Fibroblast of lung (primary cell): ENCODE results near the gene KLHL29.

ENCODE experiments used
- CTCF ChIP-seq, 2 donors: IDR thresholded peaks in 1 of 2; conservative IDR thresholded peaks in 1 of 2; 1 replicate in 1 of 2; 2 replicates in 1 of 2; pipeline ENCODE4 v1.5.1; 2011 to 2012; ENCODE audit warnings: low read length in 2 of 2, control low read depth in 1 of 2, inconsistent platforms in 1 of 2, low read depth in 1 of 2, mild to moderate bottlenecking in 1 of 2
- EZH2 ChIP-seq: IDR thresholded peaks from 2 replicates; pipeline ENCODE4 v1.5.1; 2012; ENCODE audit warnings: low read length, control low read depth, mild to moderate bottlenecking; ENCODE audit errors: missing control alignments

- TF ChIP-seq EZH2 (no peak), CTCF (conservative IDR thresholded peaks at IDR 0.05 in 1 of 2, IDR thresholded peaks at IDR 0.05 in 1 of 2; ENCODE audit: low read depth in 1 of 2, low read length in 2 of 2) (no peak)
Observed at GRCh38 chr2:23542230-23542789, 157.3 kb downstream of the KLHL29 start.
